H1 (cell line): ENCODE data around the gene HEXIM2. TPM values are rescaled to one million over a fixed set of nuclear protein-coding genes. Genes with fewer than 3 reads are reported as not detected.

Source experiments
- CTCF ChIA-PET: fragments of 300-600 bp; sonication (Branson Sonifier 250); formaldehyde crosslinking; loops from one replicate; lab custom pipeline; 2021; ENCODE audit not compliant: partially characterized antibody; lab: Charles Lee
- POLR2A ChIA-PET: fragments of 300-600 bp; sonication (Branson Sonifier 250); formaldehyde crosslinking; loops from one replicate; lab custom pipeline; 2021; ENCODE audit warnings: inconsistent platforms; ENCODE audit not compliant: partially characterized antibody; lab: Charles Lee
- DNase-seq, 2 experiments: peaks; one replicate each; pipeline versions ENCODE4 v3.0.0 to v3.0.0-alpha.2; 2010 to 2022; ENCODE audit warnings: low spot score in 2 of 2, low read depth in 1 of 2, mixed read lengths in 1 of 2
- FAIRE-seq: peaks from 2 replicates; lab custom pipeline; 2011; peaks lifted over from hg19 to GRCh38; lab: Jason Lieb, UNC
- H2AFZ ChIP-seq: 2 replicates; pipeline ENCODE4 v1.8.1; 2012; ENCODE audit warnings: low read length, inconsistent platforms
- H2AK5ac ChIP-seq: 2 replicates; pipeline ENCODE4 v1.6.1; 2013; ENCODE audit warnings: low read depth, low read length
- H2BK120ac ChIP-seq: replicated peaks from 2 replicates; pipeline ENCODE3; 2013; ENCODE audit warnings: low read depth, low read length, inconsistent platforms
- H2BK12ac ChIP-seq: 2 replicates; pipeline ENCODE4 v1.6.1; 2013; ENCODE audit warnings: low read depth, low read length
- H2BK15ac ChIP-seq: 2 replicates; pipeline ENCODE4 v1.6.1; 2013; ENCODE audit warnings: low read length
- H2BK20ac ChIP-seq: 2 replicates; pipeline ENCODE4 v1.6.1; 2013; ENCODE audit warnings: low read length
- H2BK5ac ChIP-seq: 2 replicates; pipeline ENCODE4 v1.6.1; 2013; ENCODE audit warnings: low read depth, low read length
- H3K14ac ChIP-seq: 2 replicates; pipeline ENCODE4 v1.6.1; 2013; ENCODE audit warnings: inconsistent platforms; ENCODE audit not compliant: insufficient read length
- H3K18ac ChIP-seq: 2 replicates; pipeline ENCODE4 v1.6.1; 2013; ENCODE audit warnings: low read length; ENCODE audit errors: extremely low read depth
- H3K23ac ChIP-seq: 2 replicates; pipeline ENCODE4 v1.6.1; 2013; ENCODE audit warnings: inconsistent platforms; ENCODE audit not compliant: insufficient read length
- H3K23me2 ChIP-seq: 2 replicates; pipeline ENCODE4 v1.6.1; 2013; ENCODE audit warnings: low read depth, low read length
- H3K27ac ChIP-seq: 2 replicates; pipeline ENCODE4 v1.6.1; 2011; ENCODE audit warnings: low read depth, low read length, inconsistent platforms
- H3K27me3 ChIP-seq, 4 experiments: replicated peaks in 1 of 4; 1 replicate in 1 of 4; 2 replicates in 3 of 4; pipeline versions ENCODE4 v1.6.1 to v1.8.1; 2011 to 2013; ENCODE audit warnings: low read length in 3 of 4, mild to moderate bottlenecking in 3 of 4, inconsistent platforms in 2 of 4, mixed read lengths in 2 of 4, moderate library complexity in 1 of 4; ENCODE audit not compliant: control insufficient read depth in 3 of 4, insufficient read depth in 3 of 4; ENCODE audit errors: extremely low read depth in 1 of 4
- H3K36me3 ChIP-seq, 4 experiments: 2 replicates each; pipeline versions ENCODE4 v1.6.1 to v1.8.1; 2011 to 2013; ENCODE audit warnings: mild to moderate bottlenecking in 4 of 4, low read length in 3 of 4, moderate library complexity in 2 of 4, control low read depth in 1 of 4, inconsistent platforms in 1 of 4; ENCODE audit not compliant: insufficient read depth in 4 of 4, control insufficient read depth in 2 of 4
- H3K4ac ChIP-seq: replicated peaks from 2 replicates; pipeline ENCODE3; 2013; ENCODE audit warnings: low read length, low read depth, mixed read lengths, inconsistent platforms; ENCODE audit not compliant: insufficient read length
- H3K4me1 ChIP-seq, 4 experiments: replicated peaks in 1 of 4; 1 replicate in 1 of 4; 2 replicates in 3 of 4; pipeline versions ENCODE4 v1.6.1 to v1.8.1; 2011 to 2013; ENCODE audit warnings: low read length in 3 of 4, inconsistent platforms in 2 of 4, mixed read lengths in 1 of 4; ENCODE audit not compliant: insufficient read depth in 4 of 4, control insufficient read depth in 3 of 4
- H3K4me2 ChIP-seq, 2 experiments: 2 replicates each; pipeline versions ENCODE4 v1.6.1 to v1.8.1; 2011 to 2013; ENCODE audit warnings: low read depth in 2 of 2, low read length in 2 of 2, control low read depth in 1 of 2, inconsistent platforms in 1 of 2, mild to moderate bottlenecking in 1 of 2; ENCODE audit not compliant: insufficient read depth in 1 of 2
- H3K4me3 ChIP-seq, 4 experiments: fragments of 200-600, 300-600 bp in 1 of 4; sonication (generic), shearing (Covaris generic), sonication (Bioruptor Twin) in 1 of 4; 2 replicates each; pipeline versions ENCODE4 v1.5.1 to v1.8.1; 2011 to 2016; ENCODE audit warnings: low read length in 4 of 4, low read depth in 3 of 4, control low read depth in 2 of 4, inconsistent platforms in 2 of 4, mild to moderate bottlenecking in 2 of 4, mixed read lengths in 1 of 4, moderate library complexity in 1 of 4; ENCODE audit not compliant: insufficient read depth in 2 of 4; ENCODE audit errors: extremely low read depth in 1 of 4
- H3K56ac ChIP-seq: replicated peaks from 2 replicates; pipeline ENCODE3; 2013; ENCODE audit warnings: low read depth, mild to moderate bottlenecking, mixed read lengths, low read length, inconsistent platforms; ENCODE audit not compliant: insufficient read length
- H3K79me1 ChIP-seq: 2 replicates; pipeline ENCODE4 v1.6.1; 2013; ENCODE audit warnings: low read depth, low read length, control low read depth
- H3K79me2 ChIP-seq, 2 experiments: 2 replicates each; pipeline versions ENCODE4 v1.6.1 to v1.8.1; 2012 to 2013; ENCODE audit warnings: low read length in 2 of 2, mild to moderate bottlenecking in 2 of 2, inconsistent platforms in 1 of 2; ENCODE audit not compliant: insufficient read depth in 2 of 2, control insufficient read depth in 1 of 2
- H3K9ac ChIP-seq, 4 experiments: replicated peaks in 1 of 4; 1 replicate in 1 of 4; 2 replicates in 3 of 4; pipeline versions ENCODE4 v1.6.1 to v1.8.1; 2011 to 2013; ENCODE audit warnings: low read depth in 3 of 4, low read length in 3 of 4, control low read depth in 2 of 4, mild to moderate bottlenecking in 2 of 4, moderate library complexity in 2 of 4, inconsistent platforms in 1 of 4; ENCODE audit errors: extremely low read depth in 1 of 4
- H3K9me3 ChIP-seq, 2 experiments: 2 replicates each; pipeline versions ENCODE4 v1.6.1 to v1.8.1; 2012 to 2013; ENCODE audit warnings: mild to moderate bottlenecking in 2 of 2, moderate library complexity in 2 of 2, control low read depth in 1 of 2, inconsistent platforms in 1 of 2, low read depth in 1 of 2, low read length in 1 of 2, mixed read lengths in 1 of 2; ENCODE audit not compliant: insufficient read depth in 2 of 2
- H4K20me1 ChIP-seq, 2 experiments: replicated peaks in 1 of 2; 2 replicates each; pipeline versions ENCODE3 to v1.8.1; 2011 to 2013; ENCODE audit warnings: inconsistent platforms in 2 of 2, low read length in 2 of 2, mild to moderate bottlenecking in 1 of 2; ENCODE audit not compliant: insufficient read depth in 2 of 2, control insufficient read depth in 1 of 2
- H4K5ac ChIP-seq: 2 replicates; pipeline ENCODE4 v1.6.1; 2013; ENCODE audit warnings: low read length, low read depth, mixed read lengths, inconsistent platforms; ENCODE audit not compliant: insufficient read length
- H4K8ac ChIP-seq: 2 replicates; pipeline ENCODE4 v1.8.0; 2013; ENCODE audit warnings: mild to moderate bottlenecking, moderate library complexity, low read length, inconsistent platforms; ENCODE audit not compliant: insufficient read depth; ENCODE audit errors: extremely low read depth
- H4K91ac ChIP-seq: replicated peaks from 2 replicates; pipeline ENCODE3; 2013; ENCODE audit warnings: low read length, mixed read lengths, inconsistent platforms; ENCODE audit not compliant: insufficient read length
- ASH2L ChIP-seq: fragments of 200-600, 300-600 bp; sonication (generic); IDR thresholded peaks from one replicate; pipeline ENCODE4 v1.7.1; 2017; ENCODE audit warnings: low read length
- BRCA1 ChIP-seq: IDR thresholded peaks from 2 replicates; pipeline ENCODE4 v1.6.1; 2012; ENCODE audit warnings: low read depth, low read length, improper control_type of control experiment
- CREB1 ChIP-seq: IDR thresholded peaks from 2 replicates; pipeline ENCODE4 v1.6.1; 2012; ENCODE audit warnings: inconsistent platforms
- EGR1 ChIP-seq: IDR thresholded peaks from 2 replicates; pipeline ENCODE4 v1.6.1; 2011; ENCODE audit warnings: low read depth, low read length, borderline replicate concordance
- FOSL1 ChIP-seq: IDR thresholded peaks from 2 replicates; pipeline ENCODE4 v1.6.1; 2011; ENCODE audit warnings: mild to moderate bottlenecking, low read depth, low read length, moderate library complexity; ENCODE audit not compliant: insufficient read depth
- NANOG ChIP-seq: IDR thresholded peaks from 2 replicates; pipeline ENCODE4 v1.6.1; 2011; ENCODE audit warnings: low read length, low read depth, mild to moderate bottlenecking, inconsistent platforms; ENCODE audit not compliant: insufficient read depth, poor library complexity, severe bottlenecking
- PHF8 ChIP-seq: fragments of 200-600 bp; sonication (generic); conservative IDR thresholded peaks from 2 replicates; pipeline ENCODE4 v1.7.1; 2012; ENCODE audit warnings: low read depth, mild to moderate bottlenecking, inconsistent platforms, low read length, moderate library complexity
- POLR2A ChIP-seq, 2 experiments: IDR thresholded peaks; 1 replicate in 1 of 2; 2 replicates in 1 of 2; pipeline ENCODE4 v1.6.1; 2011; ENCODE audit warnings: low read depth in 2 of 2, low read length in 2 of 2, mild to moderate bottlenecking in 2 of 2; ENCODE audit errors: control extremely low read depth in 1 of 2
- RBBP5 ChIP-seq: IDR thresholded peaks from 2 replicates; pipeline ENCODE4 v1.7.1; 2012; ENCODE audit warnings: low read depth, mild to moderate bottlenecking, inconsistent platforms, low read length, moderate library complexity, borderline replicate concordance
- RFX5 ChIP-seq: IDR thresholded peaks from 2 replicates; pipeline ENCODE4 v1.6.1; 2011; ENCODE audit warnings: low read depth, low read length, improper control_type of control experiment, borderline replicate concordance
- RXRA ChIP-seq: IDR thresholded peaks from 2 replicates; pipeline ENCODE4 v1.6.1; 2011; ENCODE audit warnings: low read depth, mild to moderate bottlenecking, low read length, moderate library complexity; ENCODE audit not compliant: insufficient read depth
- SIX5 ChIP-seq: IDR thresholded peaks from 2 replicates; pipeline ENCODE4 v1.6.1; 2011; ENCODE audit warnings: mild to moderate bottlenecking, low read depth, low read length
- SP1 ChIP-seq: IDR thresholded peaks from 2 replicates; pipeline ENCODE4 v1.6.1; 2011; ENCODE audit warnings: low read depth, low read length
- TAF7 ChIP-seq: optimal IDR thresholded peaks from 2 replicates; pipeline ENCODE3; 2011; ENCODE audit warnings: low read depth, mild to moderate bottlenecking, inconsistent platforms, low read length, moderate library complexity, borderline replicate concordance
- WGBS, 2 experiments: shearing (Covaris generic) in 1 of 2; methylation state at CpG; one replicate each; pipeline versions ENCODE4 v1.1.6 to v1.1.7; 2013 to 2015; ENCODE audit warnings: low lambda C conversion rate in 2 of 2, mixed read lengths in 2 of 2, inconsistent platforms in 1 of 2, low coverage in 1 of 2, missing lambda C conversion rate in 1 of 2; ENCODE audit not compliant: insufficient replicate concordance in 2 of 2, insufficient coverage in 1 of 2, insufficient read length in 1 of 2; ENCODE audit errors: extremely low coverage in 1 of 2, missing lambda C conversion rate in 1 of 2; 5-methylcytosine and 5-hydroxymethylcytosine counted together
- polyA plus RNA-seq, 7 experiments: library from polyadenylated mRNA; depleted of rRNA in 3 of 7; stranded (reverse) in 5 of 7; unstranded in 2 of 7; fragments of >200 nt in 5 of 7; fragments of 200-250 nt in 2 of 7; gene quantifications; 1 replicate in 5 of 7; 2 replicates in 1 of 7; 4 replicates in 1 of 7; pipeline versions ENCODE4 v1.2.1 to v1.2.3, GENCODE V29; 2011 to 2013; ENCODE audit warnings: missing spikeins in 2 of 7, mixed read lengths in 2 of 7
- total RNA-seq: library from RNA; stranded (reverse); fragmentation: NEBNext Ultra II Directional; extraction: Animal tissue kit (Norgen Biotek cat#: 25700); gene quantifications from 2 replicates; pipeline ENCODE4 v1.2.1, GENCODE V29; 2021

Gene HEXIM2
- total and polyA plus RNA-seq, 2 of the 8 experiments (the other 6 are each of a cell fraction or from before 2014, with no cell fraction given): 7.5 to 13.2 TPM

- DNase-seq (no peak), FAIRE-seq (no peak)
- H4K91ac ChIP-seq: no peak overlapping the region
- H2BK5ac ChIP-seq: no peak overlapping the region
- H3K23me2 ChIP-seq: no peaks in the 10 kb centered on the region
- H3K18ac ChIP-seq: no peak overlapping the region
- H2BK12ac ChIP-seq: no peak overlapping the region
- H3K4me2 ChIP-seq: no peak overlapping the region
- no peaks in the 10 kb centered on the region for H3K9me3 ChIP-seq
- TF ChIP-seq PHF8 (no peak), NANOG (no peak), RBBP5 (no peak), RFX5 (no peak), SP1 (no peak), RXRA (no peak), EGR1 (no peak), TAF7 (no peak), ASH2L (no peak), BRCA1 (no peak), FOSL1 (no peak), SIX5 (no peak), CREB1 (no peak), POLR2A (IDR thresholded peaks at IDR 0.05; ENCODE audit: control extremely low read depth in 1 of 2, low read depth in 2 of 2, low read length in 2 of 2) (no peak)
- H3K4ac ChIP-seq: no peak overlapping the region
- peaks cover 0 to 9% (median 4%) of the 10 kb centered on the region in 4 experiments; a peak in 3 of 7 replicates for H3K4me1 ChIP-seq
- no peak overlapping the region for H2AK5ac ChIP-seq
- H3K23ac ChIP-seq: no peak overlapping the region
- no peaks in the 10 kb centered on the region for H3K79me2 ChIP-seq
- no peak overlapping the region for H2AFZ ChIP-seq
- H2BK20ac ChIP-seq: no peak overlapping the region
- no peak overlapping the region; the same call in 1 of the 2 replicates for H4K8ac ChIP-seq
- H3K27ac ChIP-seq: no peak overlapping the region
- 91% methylated on average over 11 of the region's 11 CpGs; no CpG with 5 or more reads in 1 of the 2 experiments for WGBS, 2 experiments
- H3K9ac ChIP-seq: no peak overlapping the region
- no peak overlapping the region for H2BK15ac ChIP-seq
- no peaks in the 10 kb centered on the region for H3K36me3 ChIP-seq
- H3K27me3 ChIP-seq: no peaks in the 10 kb centered on the region
- H3K56ac ChIP-seq: no peak overlapping the region
- peaks cover 0 to 2% of the 10 kb centered on the region in 2 experiments for H4K20me1 ChIP-seq
- H2BK120ac ChIP-seq: no peak overlapping the region
- H3K14ac ChIP-seq: no peak overlapping the region
- no peaks in the 10 kb centered on the region for H3K79me1 ChIP-seq
- CTCF ChIA-PET: interaction anchor here (1.2 to 3.4 kb wide), 9 partner anchors 10 to 195 kb away, joined by 3 to 20 read pairs (median 6); partner anchors contain the start of genes ACBD4 and PLCD3
- no peak overlapping the region for H4K5ac ChIP-seq
- POLR2A ChIA-PET: interaction anchor here (1.1 to 2.1 kb wide), 7 partner anchors 8 to 34 kb away, joined by 3 to 10 read pairs (median 3); partner anchors contain the start of gene HEXIM1
- no peak overlapping the region for H3K4me3 ChIP-seq
Observed at GRCh38 chr17:45115871-45116270, 45.8 kb upstream of the HEXIM2 start.
